Measurements from ENCODE around the gene GOLGA8J.
"Not testable (repeated sequence)": the region's sequence is repeated elsewhere in the genome, so short reads cannot be mapped to it uniquely, and the experiment has no call there.

The GOLGA8J gene

GRCh38 chr15:30055604-30056003 lies 27.2 kb upstream of the GOLGA8J start:
- FAIRE-seq, result no peak
- no peak for DNase-seq (ENCODE audit: insufficient read length)
- TF ChIP-seq POLR2A (IDR thresholded peaks at IDR 0.05; ENCODE audit: low read depth, low read length) (no peak), TAF1 (IDR thresholded peaks at IDR 0.05; ENCODE audit: borderline replicate concordance, low read depth, low read length) (no peak), POLR2AphosphoS5 (IDR thresholded peaks at IDR 0.05; ENCODE audit: low read depth, low read length) (no peak)

GRCh38 chr15:30056166-30056565 lies 26.6 kb upstream of the GOLGA8J start:
- FAIRE-seq (no peak), DNase-seq (ENCODE audit: insufficient read length) (no peak)
- no peak for TF ChIP-seq TAF1 (IDR thresholded peaks at IDR 0.05; ENCODE audit: borderline replicate concordance, low read depth, low read length)
- TF ChIP-seq POLR2AphosphoS5 (IDR thresholded peaks at IDR 0.05; ENCODE audit: low read depth, low read length), result no peak
- no peak for TF ChIP-seq POLR2A (IDR thresholded peaks at IDR 0.05; ENCODE audit: low read depth, low read length)

GRCh38 chr15:30059771-30060170 lies 23.0 kb upstream of the GOLGA8J start:
- DNase-seq (ENCODE audit: insufficient read length) (no peak), FAIRE-seq (no peak)
- TF ChIP-seq TAF1 (IDR thresholded peaks at IDR 0.05; ENCODE audit: borderline replicate concordance, low read depth, low read length), result no peak
- TF ChIP-seq POLR2A (IDR thresholded peaks at IDR 0.05; ENCODE audit: low read depth, low read length), result no peak
- no peak for TF ChIP-seq POLR2AphosphoS5 (IDR thresholded peaks at IDR 0.05; ENCODE audit: low read depth, low read length)

- TF ChIP-seq POLR2A (IDR thresholded peaks at IDR 0.05; ENCODE audit: low read depth, low read length) (no peak), POLR2AphosphoS5 (IDR thresholded peaks at IDR 0.05; ENCODE audit: low read depth, low read length) (no peak), TAF1 (IDR thresholded peaks at IDR 0.05; ENCODE audit: borderline replicate concordance, low read depth, low read length) (no peak)
- FAIRE-seq (no peak), DNase-seq (ENCODE audit: insufficient read length) (no peak)
These were observed 19.9 kb upstream of the GOLGA8J start for GRCh38 chr15:30062881-30063280.

- no peak for FAIRE-seq
- TF ChIP-seq TAF1 (IDR thresholded peaks at IDR 0.05; ENCODE audit: borderline replicate concordance, low read depth, low read length), result no peak
- TF ChIP-seq POLR2AphosphoS5 (IDR thresholded peaks at IDR 0.05; ENCODE audit: low read depth, low read length), result no peak
- no peak for TF ChIP-seq POLR2A (IDR thresholded peaks at IDR 0.05; ENCODE audit: low read depth, low read length)
- DNase-seq (ENCODE audit: insufficient read length), result no peak
These were observed 18.8 kb upstream of the GOLGA8J start for GRCh38 chr15:30063835-30064546.

- FAIRE-seq (no peak), DNase-seq (ENCODE audit: insufficient read length) (no peak)
- no peak for TF ChIP-seq POLR2A (IDR thresholded peaks at IDR 0.05; ENCODE audit: low read depth, low read length)
- no peak for TF ChIP-seq POLR2AphosphoS5 (IDR thresholded peaks at IDR 0.05; ENCODE audit: low read depth, low read length)
These were observed 17.5 kb upstream of the GOLGA8J start for GRCh38 chr15:30065025-30065801.

- FAIRE-seq (no peak), DNase-seq (ENCODE audit: insufficient read length) (no peak)
- TF ChIP-seq POLR2A (IDR thresholded peaks at IDR 0.05; ENCODE audit: low read depth, low read length) (no peak), TAF1 (IDR thresholded peaks at IDR 0.05; ENCODE audit: borderline replicate concordance, low read depth, low read length) (no peak)
These were observed 14.4 kb upstream of the GOLGA8J start for GRCh38 chr15:30068326-30068725.

- FAIRE-seq, result no peak
- DNase-seq (ENCODE audit: insufficient read length), result no peak
- TF ChIP-seq POLR2AphosphoS5 (IDR thresholded peaks at IDR 0.05; ENCODE audit: low read depth, low read length), result no peak
- TF ChIP-seq POLR2A (IDR thresholded peaks at IDR 0.05; ENCODE audit: low read depth, low read length), result no peak
- no peak for TF ChIP-seq TAF1 (IDR thresholded peaks at IDR 0.05; ENCODE audit: borderline replicate concordance, low read depth, low read length)
These were observed 10.1 kb upstream of the GOLGA8J start for GRCh38 chr15:30072630-30073029.

GRCh38 chr15:30073915-30074314 lies 8.8 kb upstream of the GOLGA8J start:
- TF ChIP-seq POLR2AphosphoS5 (IDR thresholded peaks at IDR 0.05; ENCODE audit: low read depth, low read length) (no peak), TAF1 (IDR thresholded peaks at IDR 0.05; ENCODE audit: borderline replicate concordance, low read depth, low read length) (no peak), POLR2A (IDR thresholded peaks at IDR 0.05; ENCODE audit: low read depth, low read length) (no peak)
- DNase-seq (ENCODE audit: insufficient read length) (no peak), FAIRE-seq (no peak)

GRCh38 chr15:30080816-30081215 lies 1.9 kb upstream of the GOLGA8J start:
- FAIRE-seq, result not testable (repeated sequence)

GRCh38 chr15:30097827-30098226 lies 15.1 kb downstream of the GOLGA8J start:
- DNase-seq (ENCODE audit: insufficient read length); FAIRE-seq: not testable (repeated sequence)

More at GRCh38 chr15:30080816-30081215, 1.9 kb upstream of the GOLGA8J start:
- not testable (repeated sequence) for DNase-seq (ENCODE audit: insufficient read length)

GRCh38 chr15:30102890-30103289 lies 20.1 kb downstream of the GOLGA8J start:
- DNase-seq (ENCODE audit: insufficient read length); FAIRE-seq: not testable (repeated sequence)

- not testable (repeated sequence) for FAIRE-seq; DNase-seq (ENCODE audit: insufficient read length)
These were observed 21.3 kb downstream of the GOLGA8J start for GRCh38 chr15:30103941-30104507.

GRCh38 chr15:30110591-30110990 lies 27.8 kb downstream of the GOLGA8J start:
- DNase-seq (ENCODE audit: insufficient read length); FAIRE-seq: not testable (repeated sequence)

- not testable (repeated sequence) for FAIRE-seq; DNase-seq (ENCODE audit: insufficient read length)
These were observed 47.3 kb downstream of the GOLGA8J start for GRCh38 chr15:30130066-30130465.

GRCh38 chr15:30134751-30135150 lies 52.0 kb downstream of the GOLGA8J start, which contains the start of gene GOLGA8T:
GOLGA8T (plus strand) TSS chr15:30135051; CDS start chr15:30135149, 98 bp downstream.
- not testable (repeated sequence) for DNase-seq (ENCODE audit: insufficient read length); FAIRE-seq

Data from GM12892 (cell line).